ENCODE results near the gene PRKCSH. TPM values are rescaled to one million over a fixed set of nuclear protein-coding genes. Genes with fewer than 3 reads are reported as not detected.
"Not testable (repeated sequence)": the region's sequence is repeated elsewhere in the genome, so short reads cannot be mapped to it uniquely, and the experiment has no call there.

PRKCSH gene
- polyA plus RNA-seq, 1 donor = 321 TPM

- DNase-seq = peak; percentile 56
These were observed 16.6 kb upstream of the PRKCSH start, which contains the start of gene RGL3 for GRCh38 chr19:11418549-11419506. TSS of gene RGL3 (minus strand) at chr19:11419314. CDS start at chr19:11419278, 36 bp downstream.

GRCh38 chr19:11420429-11421370 is 14.7 kb upstream of the PRKCSH start:
- DNase-seq = peak; percentile 48

- no peak for DNase-seq
These were observed 13.9 kb upstream of the PRKCSH start for GRCh38 chr19:11421371-11422098.

GRCh38 chr19:11422163-11423065 is 13.0 kb upstream of the PRKCSH start:
- DNase-seq = no peak

- no peak for DNase-seq
These were observed 12.2 kb upstream of the PRKCSH start for GRCh38 chr19:11423164-11423790.

GRCh38 chr19:11423791-11424181 is 11.6 kb upstream of the PRKCSH start:
- no peak for DNase-seq

- DNase-seq = no peak
These were observed 9.5 kb upstream of the PRKCSH start for GRCh38 chr19:11425719-11426457.

GRCh38 chr19:11426656-11427055 is 8.8 kb upstream of the PRKCSH start:
- DNase-seq = no peak

GRCh38 chr19:11433526-11433925 is 1.9 kb upstream of the PRKCSH start:
- not testable (repeated sequence) for DNase-seq

- no peak for DNase-seq
These were observed 755 bp upstream of the PRKCSH start for GRCh38 chr19:11434703-11435056.

GRCh38 chr19:11435833-11436313 is 438 bp downstream of the PRKCSH start:
- no peak for DNase-seq

- no peak for DNase-seq
These were observed 2.5 kb downstream of the PRKCSH start for GRCh38 chr19:11437955-11438354.

GRCh38 chr19:11444059-11444458 is 8.6 kb downstream of the PRKCSH start:
- no peak for DNase-seq

GRCh38 chr19:11445141-11445540 is 9.7 kb downstream of the PRKCSH start:
- DNase-seq = no peak

- no peak for DNase-seq
These were observed 10.8 kb downstream of the PRKCSH start for GRCh38 chr19:11446271-11446651.

GRCh38 chr19:11446652-11447301 is 11.3 kb downstream of the PRKCSH start:
- no peak for DNase-seq

- DNase-seq = no peak
These were observed 12.2 kb downstream of the PRKCSH start for GRCh38 chr19:11447347-11448262.

GRCh38 chr19:11448410-11448809 is 13.0 kb downstream of the PRKCSH start:
- no peak for DNase-seq

Measured in left kidney (tissue), 2 donors.